ENCODE measurements around the gene BICC1. TPM values are rescaled to one million over a fixed set of nuclear protein-coding genes. Genes with fewer than 3 reads are reported as not detected.

BICC1 gene
- total RNA-seq, 2 donors from 2014 or later: 8.3 to 15.7 TPM

GRCh38 chr10:58609532-58610150 is 97.0 kb downstream of the BICC1 start:
- Histone ChIP-seq H3K9me3 (no peaks in the 10 kb centered on the region), H3K4me3 (no peak overlapping the region), H3K36me3 (no peaks in the 10 kb centered on the region), H3K27ac (no peak overlapping the region), H3K4me1 (peaks cover 0 to 7% of the 10 kb centered on the region in 2 donors), H3K27me3 (no peaks in the 10 kb centered on the region)
- no peak for TF ChIP-seq CTCF (IDR thresholded peaks at IDR 0.05)
- no peak for DNase-seq (ENCODE audit: low spot score)

- Histone ChIP-seq H3K4me3 (no peak overlapping the region), H3K27me3 (no peaks in the 10 kb centered on the region), H3K9me3 (no peaks in the 10 kb centered on the region), H3K4me1 (peaks cover 0 to 23% of the 10 kb centered on the region in 2 donors), H3K36me3 (no peaks in the 10 kb centered on the region), H3K27ac (peak overlapping the region; percentile 35 to 37)
- TF ChIP-seq CTCF (IDR thresholded peaks at IDR 0.05): no peak
- no peak for DNase-seq (ENCODE audit: low spot score)
These were observed 102.7 kb downstream of the BICC1 start for GRCh38 chr10:58615237-58615935.

- Histone ChIP-seq H3K9me3 (no peaks in the 10 kb centered on the region), H3K4me3 (no peak overlapping the region), H3K4me1 (peaks cover 0 to 23% of the 10 kb centered on the region in 2 donors), H3K27me3 (no peaks in the 10 kb centered on the region), H3K36me3 (no peaks in the 10 kb centered on the region), H3K27ac (no peak overlapping the region)
- no peak for TF ChIP-seq CTCF (IDR thresholded peaks at IDR 0.05)
- DNase-seq (ENCODE audit: low spot score): no peak
These were observed 105.5 kb downstream of the BICC1 start for GRCh38 chr10:58618158-58618676.

- no peaks in the 10 kb centered on the region for H3K36me3 ChIP-seq
- H3K9me3 ChIP-seq: no peaks in the 10 kb centered on the region
- no peak for DNase-seq (ENCODE audit: low spot score)
- TF ChIP-seq CTCF (IDR thresholded peaks at IDR 0.05): no peak
- H3K4me1 ChIP-seq: no peaks in the 10 kb centered on the region
- H3K4me3 ChIP-seq: no peak overlapping the region
- peak overlapping the region in 1 of 2 donors; percentile 10 for H3K27ac ChIP-seq
- H3K27me3 ChIP-seq: no peaks in the 10 kb centered on the region
These were observed 108.9 kb downstream of the BICC1 start for GRCh38 chr10:58621379-58622077.

GRCh38 chr10:58622246-58622645 is 109.6 kb downstream of the BICC1 start:
- H3K27me3 ChIP-seq: no peaks in the 10 kb centered on the region
- DNase-seq (ENCODE audit: low spot score): no peak
- H3K4me3 ChIP-seq: no peak overlapping the region
- H3K36me3 ChIP-seq: no peaks in the 10 kb centered on the region
- H3K9me3 ChIP-seq: no peaks in the 10 kb centered on the region
- no peak for TF ChIP-seq CTCF (IDR thresholded peaks at IDR 0.05)
- no peak overlapping the region for H3K27ac ChIP-seq
- H3K4me1 ChIP-seq: no peaks in the 10 kb centered on the region
